Adrenal gland (tissue), 5 donors: Measurements from ENCODE around the gene ACSL4.

Experiments
- POLR2A ChIP-seq, 2 donors: fragments of 450-650 bp; IDR thresholded peaks; one replicate each; pipeline ENCODE4 v1.6.1; 2017; ENCODE audit warnings: antibody characterized with exemption in 2 of 2, mild to moderate bottlenecking in 2 of 2, moderate library complexity in 1 of 2
- TF ChIP-seq, protein P1 (sequence below), 6 experiments: fragments of 450-650 bp in 4 of 6; fragments of 200-600 bp in 2 of 6; sonication (generic) in 1 of 6; IDR thresholded peaks; 1 replicate in 5 of 6; 2 replicates in 1 of 6; pipeline versions ENCODE4 v1.5.1 to v1.8.0; 2016 to 2021; ENCODE audit warnings: antibody characterized with exemption in 6 of 6, mild to moderate bottlenecking in 2 of 6, moderate library complexity in 1 of 6
- donor health status: DM: no; HTN: no; CAD: no.

DNA sequence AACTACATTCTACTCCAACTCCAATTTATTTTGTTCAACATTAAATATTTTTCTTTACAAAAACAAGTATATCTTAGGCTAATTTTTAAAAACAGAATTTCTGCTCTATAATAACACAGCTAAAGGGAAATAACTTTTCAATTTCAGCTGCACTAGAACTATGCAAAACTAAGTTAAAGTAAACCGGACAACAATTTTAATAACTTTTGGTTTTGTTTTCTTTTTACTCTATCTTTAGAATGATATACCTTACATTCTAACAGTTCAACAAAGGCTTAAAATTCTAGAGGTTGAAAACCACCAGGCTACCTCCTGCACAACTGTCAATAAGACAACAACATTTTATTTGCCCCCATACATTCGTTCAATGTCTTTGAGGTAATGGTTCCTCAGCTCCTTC lies 89.4 kb downstream of the ACSL4 start:
- TF ChIP-seq, protein P1, sequence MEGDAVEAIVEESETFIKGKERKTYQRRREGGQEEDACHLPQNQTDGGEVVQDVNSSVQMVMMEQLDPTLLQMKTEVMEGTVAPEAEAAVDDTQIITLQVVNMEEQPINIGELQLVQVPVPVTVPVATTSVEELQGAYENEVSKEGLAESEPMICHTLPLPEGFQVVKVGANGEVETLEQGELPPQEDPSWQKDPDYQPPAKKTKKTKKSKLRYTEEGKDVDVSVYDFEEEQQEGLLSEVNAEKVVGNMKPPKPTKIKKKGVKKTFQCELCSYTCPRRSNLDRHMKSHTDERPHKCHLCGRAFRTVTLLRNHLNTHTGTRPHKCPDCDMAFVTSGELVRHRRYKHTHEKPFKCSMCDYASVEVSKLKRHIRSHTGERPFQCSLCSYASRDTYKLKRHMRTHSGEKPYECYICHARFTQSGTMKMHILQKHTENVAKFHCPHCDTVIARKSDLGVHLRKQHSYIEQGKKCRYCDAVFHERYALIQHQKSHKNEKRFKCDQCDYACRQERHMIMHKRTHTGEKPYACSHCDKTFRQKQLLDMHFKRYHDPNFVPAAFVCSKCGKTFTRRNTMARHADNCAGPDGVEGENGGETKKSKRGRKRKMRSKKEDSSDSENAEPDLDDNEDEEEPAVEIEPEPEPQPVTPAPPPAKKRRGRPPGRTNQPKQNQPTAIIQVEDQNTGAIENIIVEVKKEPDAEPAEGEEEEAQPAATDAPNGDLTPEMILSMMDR (IDR thresholded peaks at IDR 0.05), result no peak
- no peak for TF ChIP-seq POLR2A (IDR thresholded peaks at IDR 0.05)
